ENCODE data around the gene VAV3. TPM values are rescaled to one million over a fixed set of nuclear protein-coding genes. Genes with fewer than 3 reads are reported as not detected.

The VAV3 gene
- total and polyA plus RNA-seq, 4 donors: 1.7 to 14.4 (median 7.6) TPM

GRCh38 chr1:107544285-107544684 lies 420.7 kb downstream of the VAV3 start:
- no peak overlapping the region for H3K27ac ChIP-seq (ENCODE audit: low read depth in 1 of 2, low read length in 1 of 2)
- H3K4me3 ChIP-seq: no peak overlapping the region
- H3K36me3 ChIP-seq (ENCODE audit: control insufficient read depth in 4 of 4, insufficient read depth in 4 of 4, low read length in 4 of 4): no peaks in the 10 kb centered on the region
- DNase-seq: no peak
- WGBS, 2 donors: 74 to 89% methylated on average over 4 of the region's 4 CpGs
- TF ChIP-seq CTCF (IDR thresholded peaks at IDR 0.05; ENCODE audit: control extremely low read depth, extremely low read depth): no peak
- H3K9me3 ChIP-seq (ENCODE audit: control insufficient read depth in 4 of 4, insufficient read depth in 3 of 4, low read length in 3 of 4): no peaks in the 10 kb centered on the region
- H3K27me3 ChIP-seq (ENCODE audit: control insufficient read depth in 3 of 3, insufficient read depth in 3 of 3, low read length in 2 of 3): no peaks in the 10 kb centered on the region
- ATAC-seq (ENCODE audit: insufficient read depth, low FRiP score): no peak
- no peaks in the 10 kb centered on the region for H3K4me1 ChIP-seq (ENCODE audit: control insufficient read depth in 5 of 5, insufficient read depth in 5 of 5, low read length in 5 of 5)
- no peak overlapping the region for H3K9ac ChIP-seq (ENCODE audit: insufficient read depth in 1 of 2, low read length in 2 of 2)

GRCh38 chr1:107541412-107541811 lies 423.6 kb downstream of the VAV3 start:
- Histone ChIP-seq H3K9ac (ENCODE audit: insufficient read depth in 1 of 2, low read length in 2 of 2) (no peak overlapping the region), H3K4me3 (no peak overlapping the region), H3K4me1 (ENCODE audit: control insufficient read depth in 5 of 5, insufficient read depth in 5 of 5, low read length in 5 of 5) (peaks cover 0 to 3% (median 0%) of the 10 kb centered on the region in 5 donors), H3K27ac (ENCODE audit: low read depth in 1 of 2, low read length in 1 of 2) (no peak overlapping the region), H3K27me3 (ENCODE audit: control insufficient read depth in 3 of 3, insufficient read depth in 3 of 3, low read length in 2 of 3) (no peaks in the 10 kb centered on the region), H3K9me3 (ENCODE audit: control insufficient read depth in 4 of 4, insufficient read depth in 3 of 4, low read length in 3 of 4) (no peaks in the 10 kb centered on the region), H3K36me3 (ENCODE audit: control insufficient read depth in 4 of 4, insufficient read depth in 4 of 4, low read length in 4 of 4) (no peaks in the 10 kb centered on the region)
- DNase-seq: no peak
- TF ChIP-seq CTCF (IDR thresholded peaks at IDR 0.05; ENCODE audit: control extremely low read depth, extremely low read depth): no peak
- 79 to 85% methylated on average over 2 of the region's 2 CpGs for whole genome bisulfite sequencing, 2 donors
- ATAC-seq (ENCODE audit: insufficient read depth, low FRiP score): no peak

- no peaks in the 10 kb centered on the region for H3K27me3 ChIP-seq (ENCODE audit: control insufficient read depth in 3 of 3, insufficient read depth in 3 of 3, low read length in 2 of 3)
- ATAC-seq (ENCODE audit: insufficient read depth, low FRiP score) (no peak), DNase-seq (no peak)
- H3K4me3 ChIP-seq: no peak overlapping the region
- TF ChIP-seq CTCF (IDR thresholded peaks at IDR 0.05; ENCODE audit: control extremely low read depth, extremely low read depth): no peak
- peaks cover 0 to 12% (median 0%) of the 10 kb centered on the region in 5 donors for H3K4me1 ChIP-seq (ENCODE audit: control insufficient read depth in 5 of 5, insufficient read depth in 5 of 5, low read length in 5 of 5)
- H3K9ac ChIP-seq (ENCODE audit: insufficient read depth in 1 of 2, low read length in 2 of 2): no peak overlapping the region
- H3K9me3 ChIP-seq (ENCODE audit: control insufficient read depth in 4 of 4, insufficient read depth in 3 of 4, low read length in 3 of 4): no peaks in the 10 kb centered on the region
- H3K36me3 ChIP-seq (ENCODE audit: control insufficient read depth in 4 of 4, insufficient read depth in 4 of 4, low read length in 4 of 4): no peaks in the 10 kb centered on the region
- H3K27ac ChIP-seq (ENCODE audit: low read depth in 1 of 2, low read length in 1 of 2): no peak overlapping the region
- WGBS, 2 donors: 90 to 95% methylated on average over 5 of the region's 5 CpGs
Measured at GRCh38 chr1:107538502-107538901, 426.5 kb downstream of the VAV3 start.

- DNase-seq: peak; percentile 27 to 41 (median 35)
- H3K9ac ChIP-seq (ENCODE audit: insufficient read depth in 1 of 2, low read length in 2 of 2): no peak overlapping the region
- TF ChIP-seq CTCF (IDR thresholded peaks at IDR 0.05; ENCODE audit: control extremely low read depth, extremely low read depth): no peak
Measured at GRCh38 chr1:107536266-107536665, 428.7 kb downstream of the VAV3 start.

More at GRCh38 chr1:107536266-107536665, 428.7 kb downstream of the VAV3 start:
- Histone ChIP-seq H3K27ac (ENCODE audit: low read depth in 1 of 2, low read length in 1 of 2) (no peak overlapping the region), H3K4me1 (ENCODE audit: control insufficient read depth in 5 of 5, insufficient read depth in 5 of 5, low read length in 5 of 5) (peaks cover 0 to 12% (median 0%) of the 10 kb centered on the region in 5 donors), H3K9me3 (ENCODE audit: control insufficient read depth in 4 of 4, insufficient read depth in 3 of 4, low read length in 3 of 4) (no peaks in the 10 kb centered on the region), H3K27me3 (ENCODE audit: control insufficient read depth in 3 of 3, insufficient read depth in 3 of 3, low read length in 2 of 3) (no peaks in the 10 kb centered on the region), H3K36me3 (ENCODE audit: control insufficient read depth in 4 of 4, insufficient read depth in 4 of 4, low read length in 4 of 4) (no peaks in the 10 kb centered on the region), H3K4me3 (no peak overlapping the region)
- WGBS, 2 donors: 37 to 63% methylated on average over 3 of the region's 3 CpGs
- no peak for ATAC-seq (ENCODE audit: insufficient read depth, low FRiP score)
